GM04504 (cell line): Measurements from ENCODE around the gene IGDCC3.

ENCODE experiments used
- DNase-seq: peaks from one replicate; pipeline ENCODE4 v3.0.0-alpha.2; 2012; ENCODE audit warnings: low read depth

IGDCC3 gene

GRCh38 chr15:65343374-65343981 lies 34.3 kb downstream of the IGDCC3 start:
- no peak for DNase-seq

GRCh38 chr15:65342493-65342892 lies 35.3 kb downstream of the IGDCC3 start:
- no peak for DNase-seq

- DNase-seq, result no peak
Observed at GRCh38 chr15:65339920-65340319, 37.9 kb downstream of the IGDCC3 start.

GRCh38 chr15:65339416-65339815 lies 38.4 kb downstream of the IGDCC3 start:
- DNase-seq, result no peak

GRCh38 chr15:65338823-65339222 lies 39.0 kb downstream of the IGDCC3 start:
- no peak for DNase-seq

- DNase-seq, result no peak
Observed at GRCh38 chr15:65338366-65338765, 39.4 kb downstream of the IGDCC3 start.

GRCh38 chr15:65337436-65338070 lies 40.2 kb downstream of the IGDCC3 start:
- no peak for DNase-seq

- DNase-seq, result no peak
Observed at GRCh38 chr15:65336493-65337435, 41.0 kb downstream of the IGDCC3 start.

- DNase-seq, result no peak
Observed at GRCh38 chr15:65335278-65336055, 42.3 kb downstream of the IGDCC3 start.

GRCh38 chr15:65334586-65335231 lies 43.1 kb downstream of the IGDCC3 start:
- DNase-seq, result no peak

GRCh38 chr15:65333856-65334255 lies 43.9 kb downstream of the IGDCC3 start:
- DNase-seq, result no peak

GRCh38 chr15:65333148-65333820 lies 44.5 kb downstream of the IGDCC3 start:
- no peak for DNase-seq

- DNase-seq, result no peak
Observed at GRCh38 chr15:65332391-65333147, 45.2 kb downstream of the IGDCC3 start.

GRCh38 chr15:65331811-65332210 lies 46.0 kb downstream of the IGDCC3 start:
- DNase-seq, result no peak

GRCh38 chr15:65330934-65331645 lies 46.7 kb downstream of the IGDCC3 start:
- no peak for DNase-seq

GRCh38 chr15:65329984-65330735 lies 47.6 kb downstream of the IGDCC3 start:
- DNase-seq, result no peak

GRCh38 chr15:65329288-65329983 lies 48.4 kb downstream of the IGDCC3 start:
- no peak for DNase-seq
